ENCODE data around the gene VIPR1.

DNA sequence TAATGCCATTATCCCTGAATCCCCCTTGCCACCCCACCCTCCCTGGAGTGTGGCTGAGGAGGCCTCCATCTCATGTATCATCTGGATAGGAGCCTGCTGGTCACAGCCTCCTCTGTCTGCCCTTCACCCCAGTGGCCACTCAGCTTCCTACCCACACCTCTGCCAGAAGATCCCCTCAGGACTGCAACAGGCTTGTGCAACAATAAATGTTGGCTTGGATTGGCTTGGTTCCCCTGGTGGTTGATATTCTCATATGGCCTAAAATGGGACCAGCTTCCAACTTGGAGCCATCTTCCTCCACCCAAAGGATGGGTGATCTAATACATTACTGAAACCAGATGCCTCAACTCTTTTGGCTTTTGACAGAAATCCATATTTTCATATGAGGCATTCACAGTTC, 34.9 kb downstream of the VIPR1 start:
- no peak for TF ChIP-seq POLR2A (IDR thresholded peaks at IDR 0.05; ENCODE audit: low read depth, low read length)
- TF ChIP-seq POLR2AphosphoS5 (IDR thresholded peaks at IDR 0.05; ENCODE audit: low read depth, low read length), result no peak
- TF ChIP-seq TAF1 (IDR thresholded peaks at IDR 0.05; ENCODE audit: borderline replicate concordance, low read depth, low read length), result no peak
